ENCODE measurements around the gene STRAP.
A peak's percentile ranks its signal among the peaks of the same experiment; 100 is the strongest.

DNA sequence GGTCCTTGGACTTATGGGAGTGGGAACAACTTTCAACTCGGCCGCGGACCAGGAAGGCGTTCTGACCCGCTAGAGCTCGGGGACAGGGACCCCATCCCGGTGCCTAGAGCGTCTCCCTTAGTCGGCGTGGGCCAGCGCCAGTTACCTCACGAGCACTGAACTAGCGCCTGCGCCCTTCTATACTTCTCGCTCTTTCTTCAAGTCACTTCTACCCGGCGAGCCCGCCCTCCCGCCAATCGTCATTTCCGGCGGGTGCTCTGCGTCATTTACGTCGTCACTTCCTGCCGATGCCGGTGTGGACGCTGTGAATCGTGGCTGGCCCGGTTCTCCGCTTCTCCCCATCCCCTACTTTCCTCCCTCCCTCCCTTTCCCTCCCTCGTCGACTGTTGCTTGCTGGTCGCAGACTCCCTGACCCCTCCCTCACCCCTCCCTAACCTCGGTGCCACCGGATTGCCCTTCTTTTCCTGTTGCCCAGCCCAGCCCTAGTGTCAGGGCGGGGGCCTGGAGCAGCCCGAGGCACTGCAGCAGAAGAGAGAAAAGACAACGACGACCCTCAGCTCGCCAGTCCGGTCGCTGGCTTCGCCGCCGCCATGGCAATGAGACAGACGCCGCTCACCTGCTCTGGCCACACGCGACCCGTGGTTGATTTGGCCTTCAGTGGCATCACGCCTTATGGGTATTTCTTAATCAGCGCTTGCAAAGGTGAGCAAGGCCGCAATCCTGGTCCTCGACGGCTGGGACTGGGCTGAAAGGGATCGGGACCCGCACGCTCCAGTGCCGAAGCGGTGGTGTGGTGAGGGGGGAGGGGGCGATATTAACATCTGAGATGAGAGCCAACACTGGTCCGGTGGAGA is at the start of gene STRAP:
- TF ChIP-seq GABPA (tag; conservative IDR thresholded peaks at IDR 0.05; ENCODE audit: low read depth) (peak; percentile 95), RAD21 (CRISPR knock-in tag; conservative IDR thresholded peaks at IDR 0.05 in 1 of 2, IDR thresholded peaks at IDR 0.05 in 1 of 2) (no peak), PHB2 (IDR thresholded peaks at IDR 0.05; ENCODE audit: low read depth) (no peak), SIN3A (IDR thresholded peaks at IDR 0.05; ENCODE audit: borderline replicate concordance in 2 of 2, control insufficient read depth in 1 of 2, low read depth in 2 of 2, low read length in 2 of 2) (0 out of 4 replicates have a peak, but pooled peaks of 1 of the 2 experiments have one; percentile 23), POLR2A (conservative IDR thresholded peaks at IDR 0.05) (peak; percentile 95), ZBTB17 (CRISPR knock-in tag; IDR thresholded peaks at IDR 0.05) (no peak), SAFB2 (IDR thresholded peaks at IDR 0.05; ENCODE audit: borderline replicate concordance, low read depth, low read length, severe bottlenecking) (no peak), HDGF (IDR thresholded peaks at IDR 0.05) (no peak), HNRNPL (IDR thresholded peaks at IDR 0.05; ENCODE audit: low read depth, low read length) (no peak)
- TF ChIP-seq, protein P1, sequence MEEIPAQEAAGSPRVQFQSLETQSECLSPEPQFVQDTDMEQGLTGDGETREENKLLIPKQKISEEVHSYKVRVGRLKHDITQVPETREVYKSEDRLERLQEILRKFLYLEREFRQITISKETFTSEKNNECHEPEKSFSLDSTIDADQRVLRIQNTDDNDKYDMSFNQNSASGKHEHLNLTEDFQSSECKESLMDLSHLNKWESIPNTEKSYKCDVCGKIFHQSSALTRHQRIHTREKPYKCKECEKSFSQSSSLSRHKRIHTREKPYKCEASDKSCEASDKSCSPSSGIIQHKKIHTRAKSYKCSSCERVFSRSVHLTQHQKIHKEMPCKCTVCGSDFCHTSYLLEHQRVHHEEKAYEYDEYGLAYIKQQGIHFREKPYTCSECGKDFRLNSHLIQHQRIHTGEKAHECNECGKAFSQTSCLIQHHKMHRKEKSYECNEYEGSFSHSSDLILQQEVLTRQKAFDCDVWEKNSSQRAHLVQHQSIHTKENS (CRISPR knock-in tag; IDR thresholded peaks at IDR 0.05), result no peak
- TF ChIP-seq, protein P2, sequence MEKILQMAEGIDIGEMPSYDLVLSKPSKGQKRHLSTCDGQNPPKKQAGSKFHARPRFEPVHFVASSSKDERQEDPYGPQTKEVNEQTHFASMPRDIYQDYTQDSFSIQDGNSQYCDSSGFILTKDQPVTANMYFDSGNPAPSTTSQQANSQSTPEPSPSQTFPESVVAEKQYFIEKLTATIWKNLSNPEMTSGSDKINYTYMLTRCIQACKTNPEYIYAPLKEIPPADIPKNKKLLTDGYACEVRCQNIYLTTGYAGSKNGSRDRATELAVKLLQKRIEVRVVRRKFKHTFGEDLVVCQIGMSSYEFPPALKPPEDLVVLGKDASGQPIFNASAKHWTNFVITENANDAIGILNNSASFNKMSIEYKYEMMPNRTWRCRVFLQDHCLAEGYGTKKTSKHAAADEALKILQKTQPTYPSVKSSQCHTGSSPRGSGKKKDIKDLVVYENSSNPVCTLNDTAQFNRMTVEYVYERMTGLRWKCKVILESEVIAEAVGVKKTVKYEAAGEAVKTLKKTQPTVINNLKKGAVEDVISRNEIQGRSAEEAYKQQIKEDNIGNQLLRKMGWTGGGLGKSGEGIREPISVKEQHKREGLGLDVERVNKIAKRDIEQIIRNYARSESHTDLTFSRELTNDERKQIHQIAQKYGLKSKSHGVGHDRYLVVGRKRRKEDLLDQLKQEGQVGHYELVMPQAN (IDR thresholded peaks at IDR 0.05; ENCODE audit: borderline replicate concordance), result peak; percentile 79
- TF ChIP-seq, protein P3, sequence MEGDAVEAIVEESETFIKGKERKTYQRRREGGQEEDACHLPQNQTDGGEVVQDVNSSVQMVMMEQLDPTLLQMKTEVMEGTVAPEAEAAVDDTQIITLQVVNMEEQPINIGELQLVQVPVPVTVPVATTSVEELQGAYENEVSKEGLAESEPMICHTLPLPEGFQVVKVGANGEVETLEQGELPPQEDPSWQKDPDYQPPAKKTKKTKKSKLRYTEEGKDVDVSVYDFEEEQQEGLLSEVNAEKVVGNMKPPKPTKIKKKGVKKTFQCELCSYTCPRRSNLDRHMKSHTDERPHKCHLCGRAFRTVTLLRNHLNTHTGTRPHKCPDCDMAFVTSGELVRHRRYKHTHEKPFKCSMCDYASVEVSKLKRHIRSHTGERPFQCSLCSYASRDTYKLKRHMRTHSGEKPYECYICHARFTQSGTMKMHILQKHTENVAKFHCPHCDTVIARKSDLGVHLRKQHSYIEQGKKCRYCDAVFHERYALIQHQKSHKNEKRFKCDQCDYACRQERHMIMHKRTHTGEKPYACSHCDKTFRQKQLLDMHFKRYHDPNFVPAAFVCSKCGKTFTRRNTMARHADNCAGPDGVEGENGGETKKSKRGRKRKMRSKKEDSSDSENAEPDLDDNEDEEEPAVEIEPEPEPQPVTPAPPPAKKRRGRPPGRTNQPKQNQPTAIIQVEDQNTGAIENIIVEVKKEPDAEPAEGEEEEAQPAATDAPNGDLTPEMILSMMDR (IDR thresholded peaks at IDR 0.05 in 2 of 3, conservative IDR thresholded peaks at IDR 0.05 in 1 of 3; ENCODE audit: insufficient read depth in 2 of 3, low read depth in 1 of 3, low read length in 3 of 3), result no peak
- TF ChIP-seq, protein P4, sequence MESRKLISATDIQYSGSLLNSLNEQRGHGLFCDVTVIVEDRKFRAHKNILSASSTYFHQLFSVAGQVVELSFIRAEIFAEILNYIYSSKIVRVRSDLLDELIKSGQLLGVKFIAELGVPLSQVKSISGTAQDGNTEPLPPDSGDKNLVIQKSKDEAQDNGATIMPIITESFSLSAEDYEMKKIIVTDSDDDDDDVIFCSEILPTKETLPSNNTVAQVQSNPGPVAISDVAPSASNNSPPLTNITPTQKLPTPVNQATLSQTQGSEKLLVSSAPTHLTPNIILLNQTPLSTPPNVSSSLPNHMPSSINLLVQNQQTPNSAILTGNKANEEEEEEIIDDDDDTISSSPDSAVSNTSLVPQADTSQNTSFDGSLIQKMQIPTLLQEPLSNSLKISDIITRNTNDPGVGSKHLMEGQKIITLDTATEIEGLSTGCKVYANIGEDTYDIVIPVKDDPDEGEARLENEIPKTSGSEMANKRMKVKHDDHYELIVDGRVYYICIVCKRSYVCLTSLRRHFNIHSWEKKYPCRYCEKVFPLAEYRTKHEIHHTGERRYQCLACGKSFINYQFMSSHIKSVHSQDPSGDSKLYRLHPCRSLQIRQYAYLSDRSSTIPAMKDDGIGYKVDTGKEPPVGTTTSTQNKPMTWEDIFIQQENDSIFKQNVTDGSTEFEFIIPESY (CRISPR knock-in tag; IDR thresholded peaks at IDR 0.05), result no peak; the same call in 1 of the 2 replicates
